Esophagus squamous epithelium (tissue), 4 donors: ENCODE measurements around the gene HHIP.

ENCODE experiments used
- POLR2A ChIP-seq, 4 donors: fragments of 450-650 bp; IDR thresholded peaks; one replicate each; pipeline ENCODE4 v1.6.1; 2017; ENCODE audit warnings: antibody characterized with exemption in 4 of 4, mild to moderate bottlenecking in 4 of 4, moderate library complexity in 3 of 4
- TF ChIP-seq, protein P1 (sequence below), 6 experiments: fragments of 450-650 bp in 4 of 6; fragments of 200-600 bp in 2 of 6; sonication (generic) in 2 of 6; IDR thresholded peaks; one replicate each; pipeline ENCODE4 v1.5.1; 2016 to 2019; ENCODE audit warnings: antibody characterized with exemption in 6 of 6, mild to moderate bottlenecking in 4 of 6, moderate library complexity in 4 of 6

GRCh38 chr4:144627663-144628076 is 18.3 kb upstream of the HHIP start:
- TF ChIP-seq POLR2A (IDR thresholded peaks at IDR 0.05): no peak
- TF ChIP-seq, protein P1, sequence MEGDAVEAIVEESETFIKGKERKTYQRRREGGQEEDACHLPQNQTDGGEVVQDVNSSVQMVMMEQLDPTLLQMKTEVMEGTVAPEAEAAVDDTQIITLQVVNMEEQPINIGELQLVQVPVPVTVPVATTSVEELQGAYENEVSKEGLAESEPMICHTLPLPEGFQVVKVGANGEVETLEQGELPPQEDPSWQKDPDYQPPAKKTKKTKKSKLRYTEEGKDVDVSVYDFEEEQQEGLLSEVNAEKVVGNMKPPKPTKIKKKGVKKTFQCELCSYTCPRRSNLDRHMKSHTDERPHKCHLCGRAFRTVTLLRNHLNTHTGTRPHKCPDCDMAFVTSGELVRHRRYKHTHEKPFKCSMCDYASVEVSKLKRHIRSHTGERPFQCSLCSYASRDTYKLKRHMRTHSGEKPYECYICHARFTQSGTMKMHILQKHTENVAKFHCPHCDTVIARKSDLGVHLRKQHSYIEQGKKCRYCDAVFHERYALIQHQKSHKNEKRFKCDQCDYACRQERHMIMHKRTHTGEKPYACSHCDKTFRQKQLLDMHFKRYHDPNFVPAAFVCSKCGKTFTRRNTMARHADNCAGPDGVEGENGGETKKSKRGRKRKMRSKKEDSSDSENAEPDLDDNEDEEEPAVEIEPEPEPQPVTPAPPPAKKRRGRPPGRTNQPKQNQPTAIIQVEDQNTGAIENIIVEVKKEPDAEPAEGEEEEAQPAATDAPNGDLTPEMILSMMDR (IDR thresholded peaks at IDR 0.05): no peak
